Mesendoderm (in vitro differentiated cells): Measurements from ENCODE around the gene GNA14.

Source experiments
- DNase-seq: peaks from one replicate; pipeline ENCODE4 v3.0.0; 2013
- H2AK5ac ChIP-seq: 2 replicates; pipeline ENCODE4 v1.6.1; 2013; ENCODE audit warnings: low read length, inconsistent platforms
- H2BK120ac ChIP-seq: 2 replicates; pipeline ENCODE4 v1.6.1; 2013; ENCODE audit warnings: low read depth, mild to moderate bottlenecking, low read length, moderate library complexity, mixed read lengths
- H2BK15ac ChIP-seq: replicated peaks from 2 replicates; pipeline ENCODE4 v1.6.1; 2013; ENCODE audit warnings: low read depth, mild to moderate bottlenecking, moderate library complexity
- H2BK5ac ChIP-seq: 2 replicates; pipeline ENCODE4 v1.6.1; 2013; ENCODE audit warnings: low read length, inconsistent platforms
- H3K18ac ChIP-seq: 2 replicates; pipeline ENCODE4 v1.6.1; 2013; ENCODE audit warnings: mild to moderate bottlenecking, low read length, mixed read lengths
- H3K23ac ChIP-seq: one replicate; pipeline ENCODE4 v1.6.1; 2013; ENCODE audit warnings: low read length
- H3K27ac ChIP-seq: 2 replicates; pipeline ENCODE4 v1.5.1; 2013; ENCODE audit warnings: low read depth, mild to moderate bottlenecking, inconsistent platforms, low read length, moderate library complexity
- H3K27me3 ChIP-seq: 2 replicates; pipeline ENCODE4 v1.6.1; 2013; ENCODE audit warnings: low read length, control low read depth, mild to moderate bottlenecking, inconsistent platforms; ENCODE audit not compliant: insufficient read depth, poor library complexity
- H3K36me3 ChIP-seq: 2 replicates; pipeline ENCODE4 v1.6.1; 2013; ENCODE audit warnings: low read length, inconsistent platforms; ENCODE audit not compliant: control insufficient read depth, insufficient read depth
- H3K4ac ChIP-seq: one replicate; pipeline ENCODE4 v1.6.1; 2013; ENCODE audit warnings: low read depth, mild to moderate bottlenecking, low read length, moderate library complexity
- H3K4me1 ChIP-seq: 2 replicates; pipeline ENCODE4 v1.6.1; 2013; ENCODE audit warnings: low read depth, low read length, inconsistent platforms; ENCODE audit not compliant: control insufficient read depth
- H3K4me2 ChIP-seq: 2 replicates; pipeline ENCODE4 v1.6.1; 2013; ENCODE audit warnings: low read length
- H3K4me3 ChIP-seq: 2 replicates; pipeline ENCODE4 v1.5.1; 2013; ENCODE audit warnings: mild to moderate bottlenecking, low read length
- H3K56ac ChIP-seq: one replicate; pipeline ENCODE4 v1.6.1; 2013; ENCODE audit warnings: low read length
- H3K79me1 ChIP-seq: 2 replicates; pipeline ENCODE4 v1.6.1; 2013; ENCODE audit warnings: low read length, inconsistent platforms
- H3K79me2 ChIP-seq: 2 replicates; pipeline ENCODE4 v1.6.1; 2013; ENCODE audit warnings: mild to moderate bottlenecking, low read length; ENCODE audit not compliant: control insufficient read depth, insufficient read depth
- H3K9ac ChIP-seq: 2 replicates; pipeline ENCODE4 v1.6.1; 2013; ENCODE audit warnings: low read length, inconsistent platforms
- H4K5ac ChIP-seq: one replicate; pipeline ENCODE4 v1.6.1; 2013; ENCODE audit warnings: low read length
- H4K8ac ChIP-seq: one replicate; pipeline ENCODE4 v1.6.1; 2013; ENCODE audit warnings: low read depth, mild to moderate bottlenecking, control low read depth, low read length, moderate library complexity
- WGBS: extraction: QIAGEN DNeasy Blood & Tissue Kit; methylation state at CpG from one replicate; pipeline ENCODE4 v1.1.7; 2013; ENCODE audit warnings: low lambda C conversion rate, missing lambda C conversion rate; ENCODE audit not compliant: insufficient coverage; ENCODE audit errors: extremely low coverage; 5-methylcytosine and 5-hydroxymethylcytosine counted together

GNA14 gene

GRCh38 chr9:77547106-77547730, 100.9 kb downstream of the GNA14 start:
- H3K36me3 ChIP-seq: no peaks in the 10 kb centered on the region
- no peak overlapping the region for H3K56ac ChIP-seq
- DNase-seq: no peak
- H4K5ac ChIP-seq: no peak overlapping the region
- no peaks in the 10 kb centered on the region for H3K79me1 ChIP-seq
- H3K4me2 ChIP-seq: no peak overlapping the region
- WGBS: no CpG with 5 or more reads among the region's 5 CpGs
- no peak overlapping the region for H2BK5ac ChIP-seq
- peak overlapping the region; percentile 41 for H2BK15ac ChIP-seq
- no peak overlapping the region for H3K4ac ChIP-seq
- H4K8ac ChIP-seq: no peak overlapping the region
- H3K18ac ChIP-seq: no peak overlapping the region
- no peak overlapping the region for H3K27ac ChIP-seq
- no peak overlapping the region for H2AK5ac ChIP-seq
- no peak overlapping the region for H2BK120ac ChIP-seq
- H3K27me3 ChIP-seq: no peaks in the 10 kb centered on the region
- no peak overlapping the region for H3K4me3 ChIP-seq
- no peak overlapping the region for H3K23ac ChIP-seq
- H3K9ac ChIP-seq: no peak overlapping the region
- peaks cover 13% of the 10 kb centered on the region for H3K4me1 ChIP-seq
- no peaks in the 10 kb centered on the region for H3K79me2 ChIP-seq

- Histone ChIP-seq H4K5ac (no peak overlapping the region), H3K27ac (no peak overlapping the region), H3K36me3 (no peaks in the 10 kb centered on the region), H2BK5ac (no peak overlapping the region), H3K4me1 (peaks cover 13% of the 10 kb centered on the region), H2AK5ac (no peak overlapping the region), H2BK120ac (no peak overlapping the region), H3K4me3 (no peak overlapping the region), H3K56ac (peak overlapping the region; percentile 20), H4K8ac (no peak overlapping the region), H3K79me1 (no peaks in the 10 kb centered on the region), H3K4ac (no peak overlapping the region), H3K27me3 (no peaks in the 10 kb centered on the region), H3K23ac (no peak overlapping the region), H3K79me2 (no peaks in the 10 kb centered on the region), H2BK15ac (no peak overlapping the region), H3K4me2 (no peak overlapping the region), H3K9ac (no peak overlapping the region), H3K18ac (peak overlapping the region; percentile 80)
- DNase-seq: peak; percentile 80
- whole genome bisulfite sequencing: no CpG with 5 or more reads among the region's 5 CpGs
Measured at GRCh38 chr9:77546376-77546950, 101.7 kb downstream of the GNA14 start.

GRCh38 chr9:77544546-77544945, 103.6 kb downstream of the GNA14 start:
- no peaks in the 10 kb centered on the region for H3K79me1 ChIP-seq
- no peak overlapping the region for H3K56ac ChIP-seq
- no peak overlapping the region for H3K9ac ChIP-seq
- H3K23ac ChIP-seq: no peak overlapping the region
- no peak overlapping the region for H3K4me2 ChIP-seq
- no peak overlapping the region for H3K4ac ChIP-seq
- H3K4me3 ChIP-seq: no peak overlapping the region
- DNase-seq: no peak
- H3K27me3 ChIP-seq: no peaks in the 10 kb centered on the region
- H4K8ac ChIP-seq: no peak overlapping the region
- H3K4me1 ChIP-seq: peaks cover 13% of the 10 kb centered on the region
- no peak overlapping the region for H2AK5ac ChIP-seq
- no peak overlapping the region for H3K27ac ChIP-seq
- H3K79me2 ChIP-seq: no peaks in the 10 kb centered on the region
- WGBS: no CpG with 5 or more reads among the region's 3 CpGs
- no peak overlapping the region for H2BK5ac ChIP-seq
- no peak overlapping the region for H4K5ac ChIP-seq
- H2BK120ac ChIP-seq: no peak overlapping the region
- no peak overlapping the region for H3K18ac ChIP-seq
- H3K36me3 ChIP-seq: no peaks in the 10 kb centered on the region
- no peak overlapping the region for H2BK15ac ChIP-seq

GRCh38 chr9:77543131-77543822, 104.8 kb downstream of the GNA14 start:
- H3K4ac ChIP-seq: peak overlapping the region; percentile 45
- H2BK120ac ChIP-seq: no peak overlapping the region
- H3K4me3 ChIP-seq: no peak overlapping the region
- H3K9ac ChIP-seq: no peak overlapping the region
- H2AK5ac ChIP-seq: peak overlapping the region; percentile 74
- H4K8ac ChIP-seq: no peak overlapping the region
- no peak overlapping the region for H3K23ac ChIP-seq
- H3K18ac ChIP-seq: no peak overlapping the region
- H3K56ac ChIP-seq: peak overlapping the region; percentile 52
- peaks cover 13% of the 10 kb centered on the region for H3K4me1 ChIP-seq
- H3K27ac ChIP-seq: no peak overlapping the region
- no peaks in the 10 kb centered on the region for H3K27me3 ChIP-seq
- no peak overlapping the region for H4K5ac ChIP-seq
- peak; percentile 90 for DNase-seq
- no peak overlapping the region for H2BK15ac ChIP-seq
- H3K36me3 ChIP-seq: no peaks in the 10 kb centered on the region
- no peaks in the 10 kb centered on the region for H3K79me1 ChIP-seq
- H3K4me2 ChIP-seq: no peak overlapping the region
- no CpG with 5 or more reads among the region's 7 CpGs for WGBS
- peak overlapping the region; percentile 5 for H2BK5ac ChIP-seq
- H3K79me2 ChIP-seq: no peaks in the 10 kb centered on the region

- H2BK120ac ChIP-seq: no peak overlapping the region
- H3K9ac ChIP-seq: no peak overlapping the region
- no peak for DNase-seq
- no peak overlapping the region for H2BK5ac ChIP-seq
- no peaks in the 10 kb centered on the region for H3K36me3 ChIP-seq
- H3K4ac ChIP-seq: no peak overlapping the region
- no peaks in the 10 kb centered on the region for H3K79me2 ChIP-seq
- H3K79me1 ChIP-seq: no peaks in the 10 kb centered on the region
- H3K18ac ChIP-seq: no peak overlapping the region
- H3K23ac ChIP-seq: no peak overlapping the region
- no peak overlapping the region for H4K5ac ChIP-seq
- H3K4me1 ChIP-seq: peaks cover 9% of the 10 kb centered on the region
- no peak overlapping the region for H3K56ac ChIP-seq
- no peak overlapping the region for H3K4me3 ChIP-seq
- H2BK15ac ChIP-seq: no peak overlapping the region
- no CpG with 5 or more reads among the region's 1 CpG for WGBS
- H3K4me2 ChIP-seq: no peak overlapping the region
- no peak overlapping the region for H2AK5ac ChIP-seq
- no peak overlapping the region for H4K8ac ChIP-seq
- no peak overlapping the region for H3K27ac ChIP-seq
- H3K27me3 ChIP-seq: no peaks in the 10 kb centered on the region
Measured at GRCh38 chr9:77541600-77541999, 106.5 kb downstream of the GNA14 start.
